ENCODE measurements around the gene GBP1. TPM values are rescaled to one million over a fixed set of nuclear protein-coding genes. Genes with fewer than 3 reads are reported as not detected.

The GBP1 gene
- total and polyA plus RNA-seq, 2 of the 8 experiments (the other 6 are each of a cell fraction or from before 2014, with no cell fraction given): not detected

DNA sequence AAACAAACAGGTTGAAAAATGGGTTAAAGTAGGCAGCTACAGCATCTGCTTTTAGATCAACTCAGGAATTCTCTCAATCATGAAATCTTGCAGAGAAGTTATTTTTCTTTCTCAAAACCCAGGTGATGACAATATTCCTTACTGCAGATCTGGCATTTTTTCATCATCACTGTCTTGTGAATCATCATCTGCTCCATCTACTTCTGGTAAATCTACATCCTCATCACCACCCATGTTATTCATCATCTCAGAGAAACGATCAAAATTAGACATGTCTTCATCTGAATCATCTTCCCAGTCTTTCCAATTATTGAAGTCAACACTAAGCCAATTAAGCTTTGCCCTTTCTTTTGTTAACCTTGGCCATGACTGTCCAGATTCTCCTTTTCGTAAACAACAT, 39.1 kb upstream of the GBP1 start:
- Histone ChIP-seq H2BK120ac (replicated peaks; ENCODE audit: low read depth, low read length) (no peak overlapping the region), H2AK5ac (ENCODE audit: low read depth, low read length) (no peak overlapping the region), H3K23ac (ENCODE audit: insufficient read length) (no peak overlapping the region), H4K8ac (ENCODE audit: extremely low read depth, insufficient read depth, low read length) (no peak overlapping the region), H2BK5ac (ENCODE audit: low read depth, low read length) (no peak overlapping the region), H3K4me2 (ENCODE audit: insufficient read depth in 1 of 2, low read depth in 2 of 2, low read length in 2 of 2) (no peak overlapping the region), H3K79me2 (ENCODE audit: control insufficient read depth in 1 of 2, insufficient read depth in 2 of 2, low read length in 2 of 2) (no peaks in the 10 kb centered on the region), H3K56ac (replicated peaks; ENCODE audit: insufficient read length, low read depth, low read length) (no peak overlapping the region), H3K27ac (ENCODE audit: low read depth, low read length) (no peak overlapping the region), H4K20me1 (replicated peaks in 1 of 2; ENCODE audit: control insufficient read depth in 1 of 2, insufficient read depth in 2 of 2, low read length in 2 of 2) (no peaks in the 10 kb centered on the region), H2BK15ac (ENCODE audit: low read length) (no peak overlapping the region), H3K14ac (ENCODE audit: insufficient read length) (no peak overlapping the region), H3K23me2 (ENCODE audit: low read depth, low read length) (no peaks in the 10 kb centered on the region), H4K5ac (ENCODE audit: insufficient read length, low read depth, low read length) (no peak overlapping the region), H3K9ac (replicated peaks in 1 of 4; ENCODE audit: extremely low read depth in 1 of 4, low read depth in 3 of 4, low read length in 3 of 4) (no peak overlapping the region), H2BK12ac (ENCODE audit: low read depth, low read length) (no peak overlapping the region), H3K4me1 (replicated peaks in 1 of 4; ENCODE audit: control insufficient read depth in 3 of 4, insufficient read depth in 4 of 4, low read length in 3 of 4) (peaks cover 0 to 2% (median 0%) of the 10 kb centered on the region in 4 experiments; a peak in 1 of 7 replicates), H2AFZ (ENCODE audit: low read length) (no peak overlapping the region), H3K79me1 (ENCODE audit: low read depth, low read length) (no peaks in the 10 kb centered on the region), H3K18ac (ENCODE audit: extremely low read depth, low read length) (no peak overlapping the region), H3K4ac (replicated peaks; ENCODE audit: insufficient read length, low read depth, low read length) (no peak overlapping the region), H2BK20ac (ENCODE audit: low read length) (no peak overlapping the region), H3K4me3 (ENCODE audit: extremely low read depth in 1 of 4, insufficient read depth in 2 of 4, low read depth in 3 of 4, low read length in 4 of 4) (no peak overlapping the region), H3K9me3 (ENCODE audit: insufficient read depth in 2 of 2, low read depth in 1 of 2, low read length in 1 of 2) (no peaks in the 10 kb centered on the region), H3K27me3 (replicated peaks in 1 of 4; ENCODE audit: control insufficient read depth in 3 of 4, extremely low read depth in 1 of 4, insufficient read depth in 3 of 4, low read length in 3 of 4) (no peaks in the 10 kb centered on the region), H4K91ac (replicated peaks; ENCODE audit: insufficient read length, low read length) (no peak overlapping the region), H3K36me3 (ENCODE audit: control insufficient read depth in 2 of 4, insufficient read depth in 4 of 4, low read length in 3 of 4) (no peaks in the 10 kb centered on the region)
- CTCF ChIA-PET (ENCODE audit: partially characterized antibody): no interaction called here
- DNase-seq (ENCODE audit: low read depth in 1 of 2, low spot score in 2 of 2) (no peak), FAIRE-seq (no peak)
- POLR2A ChIA-PET (ENCODE audit: partially characterized antibody): no interaction called here
- no peak for TF ChIP-seq RBBP5 (IDR thresholded peaks at IDR 0.05; ENCODE audit: borderline replicate concordance, low read depth, low read length)
- WGBS, 2 experiments (ENCODE audit: extremely low coverage in 1 of 2, insufficient coverage in 1 of 2, insufficient read length in 1 of 2, insufficient replicate concordance in 2 of 2, low coverage in 1 of 2, low lambda C conversion rate in 2 of 2, missing lambda C conversion rate in 1 of 2): 92% methylated on average over 2 of the region's 2 CpGs; no CpG with 5 or more reads in 1 of the 2 experiments
